IPS-20b (cell line): ENCODE measurements around the gene ANKRD29.
"Not testable (repeated sequence)": the region's sequence is repeated elsewhere in the genome, so short reads cannot be mapped to it uniquely, and the experiment has no call there.

Experiments
- H3K27ac ChIP-seq: one replicate; pipeline ENCODE4 v1.5.1; 2013; ENCODE audit warnings: low read length
- H3K27me3 ChIP-seq: 2 replicates; pipeline ENCODE4 v1.6.1; 2013; ENCODE audit warnings: mild to moderate bottlenecking, low read length, inconsistent platforms; ENCODE audit not compliant: insufficient read depth
- H3K36me3 ChIP-seq: 2 replicates; pipeline ENCODE4 v1.6.1; 2013; ENCODE audit warnings: low read depth, mild to moderate bottlenecking, inconsistent platforms, low read length, moderate library complexity; ENCODE audit not compliant: insufficient read depth
- H3K4me1 ChIP-seq: 2 replicates; pipeline ENCODE4 v1.6.1; 2013; ENCODE audit warnings: mild to moderate bottlenecking, control low read depth, inconsistent platforms, low read length, moderate library complexity; ENCODE audit not compliant: insufficient read depth
- H3K4me3 ChIP-seq: 2 replicates; pipeline ENCODE4 v1.5.1; 2013; ENCODE audit warnings: mild to moderate bottlenecking, low read length, inconsistent platforms
- H3K9ac ChIP-seq: 2 replicates; pipeline ENCODE4 v1.6.1; 2013; ENCODE audit warnings: low read depth, mild to moderate bottlenecking, inconsistent platforms, low read length, moderate library complexity
- H3K9me3 ChIP-seq: 2 replicates; pipeline ENCODE4 v1.6.1; 2013; ENCODE audit warnings: mild to moderate bottlenecking, low read depth, low read length, inconsistent platforms; ENCODE audit not compliant: insufficient read depth

Gene ANKRD29

DNA sequence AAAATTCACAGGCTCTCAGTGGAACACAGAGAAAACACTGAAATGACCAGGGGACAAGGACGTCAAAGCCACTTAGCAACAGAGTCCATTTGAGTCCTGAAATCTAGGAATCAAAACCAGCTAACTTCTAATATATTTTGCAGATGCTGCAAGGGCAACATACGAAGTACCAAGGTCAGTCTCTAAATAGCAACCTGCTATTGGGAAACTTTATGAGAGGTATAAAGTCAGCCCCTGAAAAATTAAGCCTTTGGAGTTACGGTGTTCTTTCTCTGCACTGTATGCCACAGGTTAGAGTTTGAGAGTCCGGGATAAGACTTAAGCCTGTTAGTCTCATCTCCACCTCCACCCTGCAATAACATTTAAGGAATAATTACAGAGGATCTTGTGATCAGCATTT lies 89.7 kb downstream of the ANKRD29 start:
- Histone ChIP-seq H3K4me3 (no peak overlapping the region), H3K27me3 (no peaks in the 10 kb centered on the region), H3K4me1 (peaks cover 9% of the 10 kb centered on the region), H3K27ac (no peak overlapping the region), H3K36me3 (peaks cover 60% of the 10 kb centered on the region), H3K9me3 (no peaks in the 10 kb centered on the region), H3K9ac (no peak overlapping the region)

DNA sequence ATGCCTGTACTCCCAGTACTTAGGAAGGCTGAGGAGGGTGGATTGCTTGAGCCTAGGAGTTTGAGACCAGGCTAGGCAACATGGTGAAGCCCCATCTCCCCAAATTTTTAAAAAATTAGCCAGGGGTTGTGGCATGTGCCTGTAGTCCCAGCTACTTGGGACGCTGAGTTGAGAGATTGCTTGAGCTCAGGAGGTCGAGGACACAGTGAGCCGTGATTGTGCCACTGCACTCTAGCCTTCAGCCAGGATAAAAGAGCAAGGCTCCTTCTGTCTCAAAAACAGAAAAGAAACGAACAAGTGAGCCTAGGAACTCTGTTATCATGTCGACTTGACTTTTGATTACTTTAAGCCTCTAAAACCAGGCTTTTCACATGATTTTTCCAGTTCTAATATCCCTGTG lies 90.1 kb downstream of the ANKRD29 start:
- Histone ChIP-seq H3K36me3 (peaks cover 62% of the 10 kb centered on the region), H3K4me3 (no peak overlapping the region), H3K9ac (no peak overlapping the region), H3K27me3 (no peaks in the 10 kb centered on the region), H3K9me3 (no peaks in the 10 kb centered on the region), H3K27ac (no peak overlapping the region), H3K4me1 (peaks cover 9% of the 10 kb centered on the region)

DNA sequence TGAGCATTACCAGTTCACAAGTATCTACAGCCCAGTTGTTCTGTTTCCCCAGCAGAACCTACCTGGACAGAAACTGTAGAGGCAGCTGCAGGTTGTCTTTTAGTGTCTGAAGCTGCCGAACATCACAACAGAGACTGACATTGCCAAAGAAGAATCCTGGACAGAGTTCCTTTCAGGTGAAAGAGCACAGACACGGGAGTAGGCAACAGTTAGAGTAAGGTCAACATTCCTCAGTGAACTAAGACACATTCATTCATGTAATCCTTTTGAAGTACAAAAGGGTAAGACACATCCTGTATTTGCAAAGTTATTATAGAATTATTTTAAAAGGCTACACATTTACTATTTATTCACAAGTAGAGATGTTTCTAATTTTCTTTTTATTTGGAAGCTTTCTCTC lies 90.7 kb downstream of the ANKRD29 start:
- Histone ChIP-seq H3K9ac (no peak overlapping the region), H3K4me1 (peaks cover 9% of the 10 kb centered on the region), H3K36me3 (peaks cover 68% of the 10 kb centered on the region), H3K4me3 (no peak overlapping the region), H3K27ac (no peak overlapping the region), H3K9me3 (no peaks in the 10 kb centered on the region), H3K27me3 (no peaks in the 10 kb centered on the region)

DNA sequence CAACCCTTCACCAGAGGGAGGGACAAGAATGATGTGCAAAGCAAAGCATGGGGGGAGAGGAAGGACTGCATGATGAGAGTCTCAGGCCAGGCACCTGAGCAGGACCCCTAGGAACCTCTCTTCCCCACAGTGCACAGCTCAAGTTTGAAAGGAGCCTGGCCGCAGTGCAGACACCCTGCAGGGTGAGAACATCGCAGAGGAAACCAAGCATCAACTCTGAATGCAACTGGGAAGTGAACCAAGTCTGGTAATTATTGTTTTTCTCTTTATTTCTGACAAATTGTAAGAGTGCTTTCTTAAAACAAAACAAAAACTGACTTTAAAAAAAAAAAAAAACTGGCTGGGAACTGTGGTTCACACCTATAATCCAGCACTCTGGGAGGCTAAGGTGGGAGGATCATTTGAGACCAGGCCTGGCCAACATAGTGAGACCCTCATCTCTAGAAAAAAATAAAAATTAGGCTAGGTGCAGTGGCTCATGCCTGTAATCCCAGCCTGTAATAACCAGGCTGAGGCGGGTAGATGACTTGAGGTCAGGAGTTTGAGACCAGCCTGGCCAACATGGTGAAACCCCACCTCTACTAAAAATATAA lies 91.7 kb downstream of the ANKRD29 start:
- Histone ChIP-seq H3K27me3 (no peaks in the 10 kb centered on the region), H3K9ac (no peak overlapping the region), H3K27ac (no peak overlapping the region), H3K4me1 (peaks cover 9% of the 10 kb centered on the region), H3K9me3 (no peaks in the 10 kb centered on the region), H3K4me3 (no peak overlapping the region), H3K36me3 (peaks cover 74% of the 10 kb centered on the region)

DNA sequence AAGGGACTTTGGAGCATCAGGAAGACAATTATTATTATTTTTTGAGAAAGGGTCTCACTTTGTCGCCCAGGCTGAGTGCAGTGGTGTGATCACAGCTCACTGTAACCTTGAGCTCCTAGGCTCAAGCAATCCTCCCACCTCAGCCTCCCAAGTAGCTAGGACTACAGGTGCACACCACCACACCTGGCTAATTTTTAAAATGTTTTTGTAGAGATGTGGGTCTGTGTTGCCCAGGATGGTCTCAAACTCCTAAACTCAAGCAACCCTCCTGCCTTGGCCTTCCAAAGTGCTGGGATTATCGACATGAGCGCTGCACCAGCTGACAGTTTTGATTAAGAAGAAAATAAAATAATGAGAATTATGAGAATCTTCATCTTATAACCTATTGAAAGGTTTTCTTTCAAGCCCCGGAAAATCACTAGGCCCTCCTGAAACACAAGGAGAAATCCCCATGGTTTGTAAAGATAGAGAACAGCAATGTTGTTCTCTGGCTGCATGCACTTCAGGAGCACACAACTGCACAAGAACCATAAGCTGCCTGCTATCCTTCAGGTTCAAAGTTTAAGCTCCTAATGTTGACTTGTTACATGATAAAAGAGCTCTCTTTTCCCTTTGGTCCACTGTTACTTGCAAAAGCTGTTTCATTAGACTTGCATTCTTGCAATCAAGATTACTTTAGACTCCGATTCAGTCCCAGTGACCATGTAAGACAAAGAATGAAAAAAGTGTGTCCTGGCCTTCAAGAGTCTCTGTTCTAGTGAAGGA lies 93.2 kb downstream of the ANKRD29 start:
- H3K4me1 ChIP-seq, result peaks cover 7% of the 10 kb centered on the region
- H3K4me3 ChIP-seq, result no peak overlapping the region
- no peak overlapping the region for H3K27ac ChIP-seq
- H3K9me3 ChIP-seq, result no peaks in the 10 kb centered on the region
- peaks cover 81% of the 10 kb centered on the region for H3K36me3 ChIP-seq
- H3K27me3 ChIP-seq, result no peaks in the 10 kb centered on the region
- H3K9ac ChIP-seq, result no peak overlapping the region

DNA sequence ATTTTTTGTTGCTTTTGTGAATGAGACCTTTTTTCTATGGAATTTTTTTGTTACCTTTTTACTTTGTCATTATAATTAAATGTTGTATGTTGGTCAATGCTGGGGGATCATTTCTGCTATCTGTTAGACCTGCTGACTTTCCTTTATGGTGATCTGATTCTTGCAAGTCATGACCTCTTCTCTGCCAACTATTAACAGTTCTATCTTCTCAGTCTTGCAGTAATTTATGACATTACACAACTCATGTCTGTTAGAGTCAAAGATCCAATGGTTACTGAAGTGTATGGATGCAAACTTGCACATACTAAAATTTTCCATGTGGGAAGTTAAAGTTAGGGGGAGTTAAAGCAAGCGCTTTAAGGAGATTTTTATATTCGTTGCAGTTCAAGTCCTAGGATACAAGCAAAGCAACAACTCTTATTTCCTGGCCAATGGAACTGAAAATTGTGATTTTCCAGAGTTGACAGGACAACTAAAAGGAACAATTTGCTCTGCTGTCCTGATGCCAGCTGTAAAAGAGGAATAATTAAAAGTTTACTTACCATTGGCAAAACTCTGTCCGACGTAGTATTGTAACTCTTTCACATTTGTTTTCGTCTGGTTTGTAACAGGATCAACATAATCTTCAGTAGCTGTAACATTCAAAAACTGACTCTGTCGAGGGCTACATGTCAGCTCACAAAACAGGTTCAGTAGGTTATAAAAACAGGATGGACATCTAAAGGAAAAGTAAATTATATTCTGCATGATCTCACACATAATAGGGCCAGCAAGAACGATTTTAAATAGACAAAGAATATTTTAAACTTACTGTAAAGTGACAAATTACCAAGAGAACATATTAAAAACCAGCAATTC lies 94.2 kb downstream of the ANKRD29 start:
- peaks cover 89% of the 10 kb centered on the region for H3K36me3 ChIP-seq
- H3K9ac ChIP-seq, result no peak overlapping the region
- H3K4me1 ChIP-seq, result no peaks in the 10 kb centered on the region
- H3K27me3 ChIP-seq, result no peaks in the 10 kb centered on the region
- no peak overlapping the region for H3K4me3 ChIP-seq
- no peaks in the 10 kb centered on the region for H3K9me3 ChIP-seq
- H3K27ac ChIP-seq, result no peak overlapping the region

DNA sequence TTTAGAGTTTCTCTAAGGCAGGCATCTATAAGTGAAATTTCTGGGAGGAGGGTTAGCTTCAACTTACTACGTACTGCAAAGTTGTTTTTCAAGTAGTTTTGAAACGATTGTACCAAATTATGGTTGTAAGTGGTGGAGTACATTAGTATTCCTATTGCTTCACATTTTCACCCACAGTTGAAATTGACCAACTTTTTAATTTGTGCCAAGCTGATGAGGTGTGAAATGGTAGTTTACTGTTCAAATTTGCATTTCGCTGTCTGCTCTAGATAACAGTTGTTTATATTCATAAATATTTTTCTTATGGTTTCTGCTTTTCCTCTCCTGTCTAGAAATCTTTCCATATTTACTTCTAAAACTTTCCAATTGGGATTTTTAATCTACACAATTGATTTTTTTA lies 95.0 kb downstream of the ANKRD29 start:
- H3K9me3 ChIP-seq, result no peaks in the 10 kb centered on the region
- H3K27ac ChIP-seq, result no peak overlapping the region

DNA sequence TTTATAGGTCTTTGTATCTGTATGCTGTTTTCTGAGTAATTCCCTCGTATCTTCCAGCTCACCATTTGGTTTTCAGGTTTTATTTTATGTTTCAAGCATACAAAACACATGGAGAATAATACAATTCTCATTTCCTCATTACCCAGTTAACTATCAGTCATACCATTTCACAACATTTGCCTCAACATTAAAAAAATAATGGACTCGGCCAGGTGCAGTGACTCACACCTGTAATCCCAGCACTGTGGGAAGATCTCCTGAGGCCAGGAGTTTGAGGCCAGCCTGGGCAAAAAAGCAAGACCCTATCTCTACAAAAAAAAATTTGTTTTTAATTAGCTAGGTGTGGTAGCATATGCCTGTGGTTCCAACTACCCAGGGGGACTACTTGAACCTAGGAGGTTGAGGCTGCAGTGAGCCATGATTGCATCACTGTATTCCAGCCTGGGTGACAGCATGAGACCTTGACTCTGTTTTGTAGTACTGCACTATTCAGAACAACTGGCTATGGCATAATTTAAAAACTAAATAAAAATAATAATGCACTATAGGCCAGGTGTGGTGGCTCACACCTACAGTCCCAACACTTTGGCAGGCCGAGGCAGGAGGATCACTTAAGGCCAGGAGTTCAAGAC lies 96.7 kb downstream of the ANKRD29 start:
- Histone ChIP-seq H3K27me3 (no peaks in the 10 kb centered on the region), H3K4me3 (no peak overlapping the region), H3K9me3 (no peaks in the 10 kb centered on the region), H3K36me3 (peaks cover 87% of the 10 kb centered on the region), H3K4me1 (no peaks in the 10 kb centered on the region), H3K27ac (no peak overlapping the region), H3K9ac (no peak overlapping the region)

More for the DNA sequence above, 95.0 kb downstream of the ANKRD29 start:
- no peak overlapping the region for H3K4me3 ChIP-seq
- no peaks in the 10 kb centered on the region for H3K27me3 ChIP-seq
- no peak overlapping the region for H3K9ac ChIP-seq
- no peaks in the 10 kb centered on the region for H3K4me1 ChIP-seq
- peaks cover 89% of the 10 kb centered on the region for H3K36me3 ChIP-seq

DNA sequence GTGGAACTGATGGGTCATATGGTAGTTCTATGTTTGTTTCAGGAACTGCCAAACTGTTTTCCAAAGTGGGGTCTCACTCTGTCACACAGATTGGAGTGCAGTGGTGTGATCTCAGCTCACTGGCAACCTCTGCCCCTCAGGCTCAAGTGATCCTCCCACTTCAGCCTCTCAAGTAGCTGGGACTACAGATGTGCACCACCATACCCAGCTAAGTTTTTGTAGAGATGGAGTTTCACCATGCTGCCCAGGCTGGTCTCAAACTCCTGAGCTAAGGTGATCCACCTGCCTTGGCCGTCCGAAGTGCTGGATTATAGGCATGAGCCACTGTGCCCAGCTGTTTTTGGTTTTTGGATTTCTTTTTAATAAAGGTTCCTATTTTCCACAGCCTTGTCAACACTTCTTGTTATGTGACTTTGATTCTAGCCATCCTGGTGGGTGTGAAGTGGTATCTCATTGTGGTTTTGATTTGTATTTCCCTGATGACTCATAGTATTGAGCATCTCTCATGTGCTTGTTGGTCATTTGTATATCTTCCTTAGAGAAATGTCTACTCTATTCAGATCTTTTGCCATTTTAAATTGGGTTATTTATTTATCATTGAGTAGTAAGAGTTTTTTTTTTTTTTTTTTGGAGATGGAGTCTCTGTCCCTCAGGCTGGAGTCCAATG lies 99.2 kb downstream of the ANKRD29 start:
- Histone ChIP-seq H3K9me3 (no peaks in the 10 kb centered on the region), H3K4me3 (no peak overlapping the region), H3K36me3 (peaks cover 83% of the 10 kb centered on the region), H3K27me3 (no peaks in the 10 kb centered on the region), H3K9ac (no peak overlapping the region), H3K4me1 (no peaks in the 10 kb centered on the region), H3K27ac (no peak overlapping the region)

DNA sequence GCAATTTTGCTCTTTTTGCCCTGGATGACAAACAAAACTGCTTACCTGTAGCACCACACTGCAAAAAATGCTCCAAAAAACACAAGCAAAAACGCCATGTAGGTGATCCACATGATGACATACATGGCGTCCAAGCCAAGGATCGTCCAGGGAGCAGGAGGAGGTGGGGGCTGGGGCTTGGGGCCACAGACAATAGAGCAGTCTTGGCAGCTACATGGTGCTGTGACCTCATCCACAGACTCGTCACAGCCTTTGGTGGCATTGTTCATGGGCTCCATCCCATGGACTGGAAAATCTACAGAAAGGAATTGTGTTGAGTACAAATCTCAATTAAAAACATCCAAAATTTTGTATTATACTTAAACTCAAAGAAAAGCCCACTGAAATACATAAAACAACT lies 102.5 kb downstream of the ANKRD29 start:
- Histone ChIP-seq H3K9ac (no peak overlapping the region), H3K27ac (no peak overlapping the region), H3K27me3 (no peaks in the 10 kb centered on the region), H3K4me1 (no peaks in the 10 kb centered on the region), H3K4me3 (no peak overlapping the region), H3K36me3 (peaks cover 85% of the 10 kb centered on the region), H3K9me3 (no peaks in the 10 kb centered on the region)

DNA sequence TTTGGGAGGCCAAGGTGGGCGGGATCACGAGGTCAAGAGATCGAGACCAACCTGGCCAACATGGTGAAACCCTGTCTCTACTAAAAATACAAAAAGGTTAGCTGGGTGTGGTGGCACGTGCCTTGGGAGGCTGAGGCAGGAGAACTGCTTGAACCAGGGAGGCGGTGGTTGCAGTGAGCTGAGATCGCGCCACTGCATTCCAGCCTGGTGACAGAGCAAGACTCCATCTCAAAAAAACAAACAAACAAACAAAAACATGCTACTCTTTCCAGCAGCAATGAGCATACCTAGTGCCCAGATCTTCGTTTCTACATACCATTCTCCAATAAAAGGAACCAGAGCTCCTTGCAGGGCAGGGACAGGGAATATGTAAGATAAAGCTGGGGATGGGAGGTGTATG lies 105.2 kb downstream of the ANKRD29 start:
- H3K4me1 ChIP-seq, H3K4me3 ChIP-seq, H3K9ac ChIP-seq, H3K27ac ChIP-seq, H3K27me3 ChIP-seq, H3K9me3 ChIP-seq: not testable (repeated sequence)
- peaks cover 89% of the 10 kb centered on the region for H3K36me3 ChIP-seq
